ENCODE data around the gene HTR7. TPM values are rescaled to one million over a fixed set of nuclear protein-coding genes. Genes with fewer than 3 reads are reported as not detected.

Gene HTR7
- total RNA-seq, 1 donor from 2014 or later, result 0.32 TPM

GRCh38 chr10:90788968-90789367 lies 68.9 kb downstream of the HTR7 start:
- H3K27ac ChIP-seq, result no peak overlapping the region
- intact Hi-C loops (cut with DNase I), result loop anchor here (5.0 kb wide), 1 partner anchor 997 kb away; no protein-coding TSS in a partner anchor
- H3K4me1 ChIP-seq, result no peaks in the 10 kb centered on the region
- no peak overlapping the region for H3K4me3 ChIP-seq
- DNase-seq (no peak), ATAC-seq (no peak)
- TF ChIP-seq CTCF (IDR thresholded peaks at IDR 0.05), result no peak
- H3K27me3 ChIP-seq (ENCODE audit: low read depth), result no peaks in the 10 kb centered on the region
- no peaks in the 10 kb centered on the region for H3K9me3 ChIP-seq
- H3K36me3 ChIP-seq, result no peaks in the 10 kb centered on the region

GRCh38 chr10:90788199-90788491 lies 69.7 kb downstream of the HTR7 start:
- Histone ChIP-seq H3K27me3 (ENCODE audit: low read depth) (no peaks in the 10 kb centered on the region), H3K27ac (no peak overlapping the region), H3K4me3 (no peak overlapping the region), H3K36me3 (no peaks in the 10 kb centered on the region), H3K4me1 (no peaks in the 10 kb centered on the region), H3K9me3 (no peaks in the 10 kb centered on the region)
- no peak for TF ChIP-seq CTCF (IDR thresholded peaks at IDR 0.05)
- no peak for DNase-seq
- intact Hi-C loops (cut with DNase I), result loop anchor here (5.0 kb wide), 1 partner anchor 996 kb away; no protein-coding TSS in a partner anchor
- no peak for ATAC-seq

GRCh38 chr10:90787393-90788198 lies 70.2 kb downstream of the HTR7 start:
- Histone ChIP-seq H3K27ac (no peak overlapping the region), H3K4me3 (no peak overlapping the region), H3K27me3 (ENCODE audit: low read depth) (no peaks in the 10 kb centered on the region), H3K4me1 (no peaks in the 10 kb centered on the region), H3K36me3 (no peaks in the 10 kb centered on the region), H3K9me3 (no peaks in the 10 kb centered on the region)
- intact Hi-C loops (cut with DNase I), result loop anchor here (5.0 kb wide), 1 partner anchor 995 kb away; no protein-coding TSS in a partner anchor
- peak; percentile 78 for TF ChIP-seq CTCF (IDR thresholded peaks at IDR 0.05)
- DNase-seq, result no peak
- ATAC-seq, result peak; percentile 65

GRCh38 chr10:90785782-90786181 lies 72.1 kb downstream of the HTR7 start:
- H3K27ac ChIP-seq, result no peak overlapping the region
- DNase-seq (no peak), ATAC-seq (no peak)
- no peaks in the 10 kb centered on the region for H3K4me1 ChIP-seq
- no peak overlapping the region for H3K4me3 ChIP-seq
- H3K36me3 ChIP-seq, result no peaks in the 10 kb centered on the region
- intact Hi-C loops (cut with DNase I), result loop anchor here (5.0 kb wide), 1 partner anchor 993 kb away; no protein-coding TSS in a partner anchor
- no peaks in the 10 kb centered on the region for H3K9me3 ChIP-seq
- no peak for TF ChIP-seq CTCF (IDR thresholded peaks at IDR 0.05)
- no peaks in the 10 kb centered on the region for H3K27me3 ChIP-seq (ENCODE audit: low read depth)

GRCh38 chr10:90784771-90785170 lies 73.1 kb downstream of the HTR7 start:
- H3K27ac ChIP-seq, result no peak overlapping the region
- no peak for TF ChIP-seq CTCF (IDR thresholded peaks at IDR 0.05)
- H3K4me1 ChIP-seq, result no peaks in the 10 kb centered on the region
- no peak for ATAC-seq
- H3K27me3 ChIP-seq (ENCODE audit: low read depth), result no peaks in the 10 kb centered on the region
- no peaks in the 10 kb centered on the region for H3K36me3 ChIP-seq
- DNase-seq, result no peak
- intact Hi-C loops (cut with DNase I), result loop anchor here (5.0 kb wide), 1 partner anchor 992 kb away; no protein-coding TSS in a partner anchor
- H3K9me3 ChIP-seq, result no peaks in the 10 kb centered on the region
- no peak overlapping the region for H3K4me3 ChIP-seq
